HCT116 (cell line): Measurements from ENCODE around the gene AKAP11. TPM values are rescaled to one million over a fixed set of nuclear protein-coding genes. Genes with fewer than 3 reads are reported as not detected.

Experiments used
- ATAC-seq: fragments of 200-7000 bp; cut with Tn5 transposase; 2 replicates; pipeline ENCODE4 v1.9.1; 2020; ENCODE audit warnings: mild to moderate bottlenecking, moderate library complexity
- BruUV-seq: library from RNA; stranded (reverse); fragments of 400-500 nt; replicated peaks from 2 replicates; lab custom pipeline; 2021; lab: Mats Ljungman, UMichigan
- CTCF ChIA-PET: fragments of 300-600 bp; sonication (Branson Sonifier 250); formaldehyde crosslinking; loops from one replicate; lab custom pipeline; 2021; ENCODE audit warnings: antibody characterized with exemption; lab: Charles Lee
- POLR2A ChIA-PET: fragments of 300-600, 350-600 bp; sonication (Branson Sonifier 250); formaldehyde crosslinking; loops from one replicate; lab custom pipeline; 2021; ENCODE audit warnings: antibody characterized with exemption; lab: Charles Lee
- RAD21 ChIA-PET, 2 experiments: fragments of 300-600 bp; sonication (Branson Sonifier 250); formaldehyde crosslinking; loops; one replicate each; lab custom pipeline; 2023; ENCODE audit warnings: low total read pairs in 2 of 2; ENCODE audit not compliant: uncharacterized antibody in 2 of 2, unreplicated experiment in 2 of 2, low non-redundant PET in 1 of 2; lab: Charles Lee
- DNase-seq: peaks from one replicate; pipeline ENCODE4 v3.0.0-alpha.2; 2010; ENCODE audit warnings: low read depth, low spot score
- H2AFZ ChIP-seq: fragments of 200-600 bp; shearing (Covaris generic), sonication (generic); 2 replicates; pipeline ENCODE4 v1.6.1; 2017; ENCODE audit warnings: low read depth, mixed run types, mixed read lengths, antibody characterized with exemption, low read length; ENCODE audit not compliant: poor library complexity, severe bottlenecking
- H3K27ac ChIP-seq: 2 replicates; pipeline ENCODE4 v1.5.1; 2012; ENCODE audit warnings: low read depth, low read length
- H3K27me3 ChIP-seq: fragments of 200-600 bp; sonication (generic); 2 replicates; pipeline ENCODE4 v1.6.1; 2016; ENCODE audit warnings: mixed run types, low read length, mixed read lengths; ENCODE audit not compliant: insufficient read depth
- H3K36me3 ChIP-seq, 2 experiments: fragments of 200-500 bp in 1 of 2; fragments of 200-600 bp in 1 of 2; sonication (Bioruptor generic) in 1 of 2; sonication (generic) in 1 of 2; 2 replicates each; pipeline versions ENCODE4 v1.5.1 to v1.6.1; 2014 to 2016; ENCODE audit warnings: low read length in 2 of 2, inconsistent platforms in 1 of 2, mixed read lengths in 1 of 2, mixed run types in 1 of 2; ENCODE audit not compliant: insufficient read depth in 2 of 2, control insufficient read depth in 1 of 2
- H3K4me1 ChIP-seq, 2 experiments: fragments of 200-600 bp in 1 of 2; sonication (generic) in 1 of 2; 2 replicates each; pipeline versions ENCODE4 v1.5.1 to v1.6.1; 2012 to 2017; ENCODE audit warnings: low read length in 2 of 2, inconsistent platforms in 1 of 2, mild to moderate bottlenecking in 1 of 2, mixed read lengths in 1 of 2, mixed run types in 1 of 2, moderate library complexity in 1 of 2; ENCODE audit not compliant: insufficient read depth in 2 of 2, control insufficient read depth in 1 of 2
- H3K4me2 ChIP-seq: fragments of 200-600 bp; sonication (generic); 2 replicates; pipeline ENCODE4 v1.6.1; 2017; ENCODE audit warnings: mixed run types, low read length, mixed read lengths
- H3K4me3 ChIP-seq, 2 experiments: fragments of 200-600 bp in 1 of 2; sonication (generic) in 1 of 2; replicated peaks in 1 of 2; 2 replicates each; pipeline ENCODE4 v1.5.1; 2011 to 2016; ENCODE audit warnings: low read length in 2 of 2, control low read depth in 1 of 2, low read depth in 1 of 2, mild to moderate bottlenecking in 1 of 2, mixed read lengths in 1 of 2, mixed run types in 1 of 2
- H3K79me2 ChIP-seq: fragments of 200-600 bp; sonication (generic); 2 replicates; pipeline ENCODE4 v1.6.1; 2017; ENCODE audit warnings: mild to moderate bottlenecking, mixed run types, low read length, moderate library complexity, mixed read lengths; ENCODE audit not compliant: insufficient read depth
- H3K9ac ChIP-seq: fragments of 200-600 bp; sonication (generic); 2 replicates; pipeline ENCODE4 v1.6.1; 2016; ENCODE audit warnings: low read length, mixed read lengths
- H3K9me2 ChIP-seq: fragments of 200-600 bp; sonication (generic), shearing (Covaris generic); 2 replicates; pipeline ENCODE4 v1.6.1; 2017; ENCODE audit warnings: mixed run types, mild to moderate bottlenecking, moderate library complexity; ENCODE audit not compliant: insufficient read depth
- H3K9me3 ChIP-seq, 2 experiments: fragments of 200-500 bp in 1 of 2; fragments of 200-600 bp in 1 of 2; sonication (Bioruptor generic) in 1 of 2; sonication (generic) in 1 of 2; 2 replicates each; pipeline ENCODE4 v1.6.1; 2014 to 2017; ENCODE audit warnings: low read length in 2 of 2, mixed read lengths in 2 of 2, inconsistent platforms in 1 of 2, low read depth in 1 of 2, mild to moderate bottlenecking in 1 of 2, mixed run types in 1 of 2, moderate library complexity in 1 of 2; ENCODE audit not compliant: control insufficient read depth in 1 of 2, insufficient read depth in 1 of 2
- H4K20me1 ChIP-seq: fragments of 200-600 bp; sonication (generic), shearing (Covaris generic); 2 replicates; pipeline ENCODE4 v1.6.1; 2017; ENCODE audit warnings: mixed run types, mild to moderate bottlenecking, moderate library complexity; ENCODE audit not compliant: insufficient read depth
- CBX3 ChIP-seq: IDR thresholded peaks from 2 replicates; pipeline ENCODE4 v1.6.1; 2012; ENCODE audit warnings: low read depth
- ELF1 ChIP-seq: IDR thresholded peaks from 2 replicates; pipeline ENCODE4 v1.6.1; 2012; ENCODE audit warnings: low read depth, borderline replicate concordance
- EZH2phosphoT487 ChIP-seq: fragments of 200-600 bp; IDR thresholded peaks from 2 replicates; pipeline ENCODE4 v1.6.1; 2018; ENCODE audit warnings: antibody characterized with exemption, borderline replicate concordance
- JUND ChIP-seq: IDR thresholded peaks from 2 replicates; pipeline ENCODE4 v1.6.1; 2012
- RAD21 ChIP-seq: IDR thresholded peaks from 2 replicates; pipeline ENCODE4 v1.6.1; 2012; ENCODE audit warnings: low read depth, mild to moderate bottlenecking
- YY1 ChIP-seq: IDR thresholded peaks from 2 replicates; pipeline ENCODE4 v1.6.1; 2011; ENCODE audit warnings: low read length, low read depth, moderate library complexity, mild to moderate bottlenecking; ENCODE audit not compliant: insufficient replicate concordance; ENCODE audit errors: extremely low read depth
- intact Hi-C: fragments of 100-400 bp; cut with micrococcal nuclease; formaldehyde crosslinking; loops from 2 replicates; pipeline ENCODE4 v1.10.0; 2022
- total RNA-seq: library from RNA; stranded (reverse); gene quantifications from one replicate; pipeline ENCODE4 v1.2.1, GENCODE V29; 2021; ENCODE audit not compliant: unreplicated experiment
- TF ChIP-seq, protein P1 (sequence below): IDR thresholded peaks from 2 replicates; pipeline ENCODE4 v1.6.1; 2011; ENCODE audit warnings: mild to moderate bottlenecking, low read length, moderate library complexity; ENCODE audit not compliant: insufficient replicate concordance; ENCODE audit errors: extremely low read depth

AKAP11 gene
- total RNA-seq, 1 experiment from 2014 or later, result 21.7 TPM

DNA sequence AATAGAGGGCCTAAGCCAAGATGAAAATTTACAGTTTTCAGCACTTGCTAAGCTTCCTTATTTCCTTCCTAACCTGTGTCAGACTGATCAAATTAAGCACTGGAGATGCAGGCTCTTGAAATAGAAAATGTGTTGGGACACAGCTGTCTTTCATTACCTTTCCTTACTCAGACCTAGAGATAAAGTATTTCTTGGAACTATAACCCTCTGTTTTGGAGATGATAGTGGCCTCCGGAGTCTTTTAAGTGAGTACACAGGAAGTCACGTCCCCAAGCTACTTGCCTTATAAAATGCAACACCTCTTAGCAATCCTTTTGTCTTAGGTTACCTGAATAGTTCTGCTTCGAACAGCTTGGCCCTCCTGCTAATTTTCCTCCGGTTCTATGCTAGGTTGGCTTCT, 12.4 kb upstream of the AKAP11 start:
- Histone ChIP-seq H3K4me3 (no peak overlapping the region), H3K79me2 (no peaks in the 10 kb centered on the region), H3K9me3 (no peaks in the 10 kb centered on the region), H3K4me1 (no peaks in the 10 kb centered on the region), H2AFZ (no peak overlapping the region), H3K36me3 (no peaks in the 10 kb centered on the region), H3K27me3 (no peaks in the 10 kb centered on the region), H3K4me2 (no peak overlapping the region), H3K9ac (no peak overlapping the region), H4K20me1 (no peaks in the 10 kb centered on the region), H3K27ac (no peak overlapping the region), H3K9me2 (no peaks in the 10 kb centered on the region)
- DNase-seq, result no peak
- no peak for ATAC-seq
- no TSS peak for BruUV-seq
- RAD21 ChIA-PET, result no interaction called here
- POLR2A ChIA-PET, result no interaction called here
- CTCF ChIA-PET, result no interaction called here
- no peak for TF ChIP-seq JUND
- TF ChIP-seq CBX3, result no peak
- TF ChIP-seq RAD21, result no peak
- TF ChIP-seq ELF1, result no peak
- no peak for TF ChIP-seq YY1
- intact Hi-C loops, result no loop called here

DNA sequence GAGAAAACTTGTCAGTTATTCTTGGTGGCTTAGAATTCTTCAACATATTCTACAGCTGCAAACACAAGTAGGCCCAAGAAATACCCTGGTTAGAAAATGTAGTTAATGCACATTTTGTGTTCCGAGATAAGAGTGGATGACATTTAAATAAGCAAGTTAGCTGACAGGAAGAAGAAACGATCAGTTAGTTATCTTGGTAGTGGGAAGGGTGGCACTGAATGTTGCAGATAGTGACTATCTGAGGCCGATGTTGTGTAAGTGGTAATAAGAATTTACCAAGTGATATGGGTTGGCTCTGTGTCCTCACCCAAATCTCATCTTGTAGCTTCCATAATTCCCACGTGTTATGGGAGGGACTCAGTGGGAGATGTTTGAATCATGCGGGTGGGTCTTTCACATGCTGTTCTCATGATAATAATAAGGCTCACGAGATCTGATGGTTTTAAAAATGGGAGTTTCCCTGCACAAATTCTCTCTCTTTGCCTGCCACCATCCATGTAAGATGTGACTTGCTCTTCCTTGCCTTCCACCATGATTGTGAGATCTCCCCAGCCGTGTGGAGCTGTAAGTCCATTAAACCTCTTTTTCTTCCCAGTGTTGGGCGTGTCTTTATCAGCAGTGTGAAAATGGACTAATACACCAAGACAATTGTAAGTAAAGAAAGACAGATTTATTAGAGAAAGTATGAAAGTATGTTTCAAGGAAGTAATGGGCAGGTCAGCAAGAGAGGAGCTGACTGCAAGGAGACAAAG, 10.9 kb upstream of the AKAP11 start:
- ChIA-PET RAD21 (no interaction called here), CTCF (no interaction called here)
- H3K27ac ChIP-seq, result no peak overlapping the region
- no peaks in the 10 kb centered on the region for H3K4me1 ChIP-seq
- no peak overlapping the region for H3K4me2 ChIP-seq
- H3K36me3 ChIP-seq, result no peaks in the 10 kb centered on the region
- no TSS peak for BruUV-seq
- no peaks in the 10 kb centered on the region for H3K9me2 ChIP-seq
- H3K27me3 ChIP-seq, result no peaks in the 10 kb centered on the region
- ATAC-seq, result no peak
- H3K9ac ChIP-seq, result no peak overlapping the region
- H3K9me3 ChIP-seq, result no peaks in the 10 kb centered on the region
- H3K4me3 ChIP-seq, result no peak overlapping the region
- TF ChIP-seq EZH2phosphoT487, result no peak
- TF ChIP-seq, protein P1, sequence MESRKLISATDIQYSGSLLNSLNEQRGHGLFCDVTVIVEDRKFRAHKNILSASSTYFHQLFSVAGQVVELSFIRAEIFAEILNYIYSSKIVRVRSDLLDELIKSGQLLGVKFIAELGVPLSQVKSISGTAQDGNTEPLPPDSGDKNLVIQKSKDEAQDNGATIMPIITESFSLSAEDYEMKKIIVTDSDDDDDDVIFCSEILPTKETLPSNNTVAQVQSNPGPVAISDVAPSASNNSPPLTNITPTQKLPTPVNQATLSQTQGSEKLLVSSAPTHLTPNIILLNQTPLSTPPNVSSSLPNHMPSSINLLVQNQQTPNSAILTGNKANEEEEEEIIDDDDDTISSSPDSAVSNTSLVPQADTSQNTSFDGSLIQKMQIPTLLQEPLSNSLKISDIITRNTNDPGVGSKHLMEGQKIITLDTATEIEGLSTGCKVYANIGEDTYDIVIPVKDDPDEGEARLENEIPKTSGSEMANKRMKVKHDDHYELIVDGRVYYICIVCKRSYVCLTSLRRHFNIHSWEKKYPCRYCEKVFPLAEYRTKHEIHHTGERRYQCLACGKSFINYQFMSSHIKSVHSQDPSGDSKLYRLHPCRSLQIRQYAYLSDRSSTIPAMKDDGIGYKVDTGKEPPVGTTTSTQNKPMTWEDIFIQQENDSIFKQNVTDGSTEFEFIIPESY, result no peak
- TF ChIP-seq, all 23 proteins: peak for 0
- Histone ChIP-seq H2AFZ (no peak overlapping the region), H3K79me2 (no peaks in the 10 kb centered on the region), H4K20me1 (no peaks in the 10 kb centered on the region)
- POLR2A ChIA-PET, result no interaction called here
- intact Hi-C loops, result no loop called here
- DNase-seq, result no peak
